Epithelial cell of proximal tubule (primary cell): Measurements from ENCODE around the gene NANOG. TPM values are rescaled to one million over a fixed set of nuclear protein-coding genes. Genes with fewer than 3 reads are reported as not detected.
"Not testable (repeated sequence)": the region's sequence is repeated elsewhere in the genome, so short reads cannot be mapped to it uniquely, and the experiment has no call there.

Experiments
- DNase-seq: peaks from one replicate; pipeline ENCODE4 v3.0.0-alpha.2; 2011; ENCODE audit warnings: low read depth
- H3K4me3 ChIP-seq: 2 replicates; pipeline ENCODE4 v1.5.1; 2011; ENCODE audit warnings: low read depth, mild to moderate bottlenecking, low read length
- CTCF ChIP-seq: conservative IDR thresholded peaks from 2 replicates; pipeline ENCODE4 v1.5.1; 2012; ENCODE audit warnings: low read depth, mild to moderate bottlenecking, low read length
- total RNA-seq: library from RNA; depleted of rRNA; stranded (reverse); fragments of >200 nt; gene quantifications from 2 replicates; pipeline ENCODE4 v1.2.3, GENCODE V29; 2015

Gene NANOG
- total RNA-seq, 1 donor from 2014 or later, result not detected

GRCh38 chr12:7806863-7807487 is 17.8 kb downstream of the NANOG start:
- H3K4me3 ChIP-seq, result no peak overlapping the region
- TF ChIP-seq CTCF, result peak; percentile 99
- DNase-seq, result no peak

GRCh38 chr12:7825754-7826153 is 36.6 kb downstream of the NANOG start:
- not testable (repeated sequence) for H3K4me3 ChIP-seq, DNase-seq

GRCh38 chr12:7829737-7830136 is 40.5 kb downstream of the NANOG start:
- DNase-seq, H3K4me3 ChIP-seq: not testable (repeated sequence)

- DNase-seq, result no peak
- TF ChIP-seq CTCF, result peak; percentile 66
- no peak overlapping the region for H3K4me3 ChIP-seq
These were observed 43.0 kb downstream of the NANOG start for GRCh38 chr12:7832059-7832696.

GRCh38 chr12:7833201-7833600 is 44.0 kb downstream of the NANOG start:
- not testable (repeated sequence) for DNase-seq, H3K4me3 ChIP-seq

GRCh38 chr12:7833831-7834230 is 44.6 kb downstream of the NANOG start:
- H3K4me3 ChIP-seq, result no peak overlapping the region
- DNase-seq, result no peak
- no peak for TF ChIP-seq CTCF

- H3K4me3 ChIP-seq, result no peak overlapping the region
- no peak for TF ChIP-seq CTCF
- no peak for DNase-seq
These were observed 45.5 kb downstream of the NANOG start for GRCh38 chr12:7834701-7835100.

GRCh38 chr12:7835116-7835515 is 45.9 kb downstream of the NANOG start:
- TF ChIP-seq CTCF, result no peak
- no peak for DNase-seq
- H3K4me3 ChIP-seq, result no peak overlapping the region
